HepG2 (cell line): ENCODE measurements around the gene EEF1A2. TPM values are rescaled to one million over a fixed set of nuclear protein-coding genes. Genes with fewer than 3 reads are reported as not detected.

Experiments
- ATAC-seq: fragments of 200-7000 bp; cut with Tn5 transposase; 3 replicates; pipeline ENCODE4 v1.9.1; 2020; ENCODE audit warnings: mild to moderate bottlenecking, moderate library complexity
- BruUV-seq: library from RNA; stranded (reverse); fragments of 400-500 nt; replicated peaks from 2 replicates; lab custom pipeline; 2021; lab: Mats Ljungman, UMichigan
- CTCF ChIA-PET: fragments of 300-600 bp; formaldehyde crosslinking; extraction: SDS; loops from one replicate; lab custom pipeline; 2021; ENCODE audit warnings: low total read pairs, inconsistent platforms, low intra/inter-chr PET ratio; lab: Yijun Ruan, JAX
- POLR2A ChIA-PET: fragments of 350-600 bp; sonication (Branson Sonifier 250); formaldehyde crosslinking; loops from one replicate; lab custom pipeline; 2020; ENCODE audit warnings: antibody characterized with exemption, inconsistent platforms; lab: Yijun Ruan, JAX
- DNase-seq: peaks from one replicate; pipeline ENCODE4 v3.0.0-alpha.2; 2015; ENCODE audit warnings: low spot score
- FAIRE-seq: peaks from 3 replicates; lab custom pipeline; 2011; peaks lifted over from hg19 to GRCh38; lab: Jason Lieb, UNC
- H2AFZ ChIP-seq: one replicate; pipeline ENCODE4 v1.6.1; 2011; ENCODE audit warnings: low read length, inconsistent platforms
- H3K27ac ChIP-seq: fragments of 300-600 bp; 3 replicates; pipeline ENCODE4 v1.8.0; 2011; ENCODE audit warnings: mixed run types, mild to moderate bottlenecking, mixed read lengths, low read length, inconsistent platforms; ENCODE audit not compliant: insufficient read depth; ENCODE audit errors: extremely low read length
- H3K27me3 ChIP-seq, 2 experiments: fragments of 200-600 bp in 1 of 2; 2 replicates in 1 of 2; 3 replicates in 1 of 2; pipeline versions ENCODE4 v1.6.0 to v1.8.0; 2011; ENCODE audit warnings: low read length in 2 of 2, mild to moderate bottlenecking in 2 of 2, moderate library complexity in 2 of 2, inconsistent platforms in 1 of 2; ENCODE audit not compliant: insufficient read depth in 2 of 2, control insufficient read depth in 1 of 2
- H3K36me3 ChIP-seq, 2 experiments: fragments of 200-600 bp in 1 of 2; replicated peaks in 1 of 2; 2 replicates in 1 of 2; 3 replicates in 1 of 2; pipeline versions ENCODE4 v1.5.1 to v1.8.0; 2011; ENCODE audit warnings: low read length in 2 of 2, inconsistent platforms in 1 of 2; ENCODE audit not compliant: insufficient read depth in 2 of 2, control insufficient read depth in 1 of 2
- H3K4me1 ChIP-seq: 2 replicates; pipeline ENCODE4 v1.5.1; 2012; ENCODE audit warnings: low read length, inconsistent platforms; ENCODE audit not compliant: insufficient read depth
- H3K4me2 ChIP-seq: 2 replicates; pipeline ENCODE4 v1.6.0; 2011; ENCODE audit warnings: low read depth, low read length, inconsistent platforms
- H3K4me3 ChIP-seq, 3 experiments: fragments of 200-600 bp in 1 of 3; sonication (generic), shearing (Covaris generic) in 1 of 3; replicated peaks in 1 of 3; 2 replicates each; pipeline ENCODE4 v1.5.1; 2011 to 2016; ENCODE audit warnings: low read length in 3 of 3, inconsistent platforms in 2 of 3, low read depth in 2 of 3, mild to moderate bottlenecking in 2 of 3, control low read depth in 1 of 3, mixed read lengths in 1 of 3; ENCODE audit not compliant: insufficient read depth in 1 of 3
- H3K79me2 ChIP-seq: one replicate; pipeline ENCODE4 v1.6.1; 2011; ENCODE audit warnings: low read length, inconsistent platforms; ENCODE audit not compliant: insufficient read depth
- H3K9ac ChIP-seq: 2 replicates; pipeline ENCODE4 v1.6.0; 2011; ENCODE audit warnings: mild to moderate bottlenecking, low read depth, low read length, inconsistent platforms; ENCODE audit not compliant: insufficient read depth
- H3K9me3 ChIP-seq: 2 replicates; pipeline ENCODE4 v1.5.1; 2012; ENCODE audit warnings: mild to moderate bottlenecking, low read length
- H4K20me1 ChIP-seq: 2 replicates; pipeline ENCODE4 v1.6.0; 2011; ENCODE audit warnings: inconsistent platforms, mild to moderate bottlenecking, low read length, moderate library complexity; ENCODE audit not compliant: insufficient read depth
- AFF4 ChIP-seq: sonication (generic); formaldehyde crosslinking; IDR thresholded peaks from 2 replicates; pipeline ENCODE4 v1.4.0; 2020; ENCODE audit warnings: missing genetic modification reagents
- CTCF ChIP-seq: sonication (generic); formaldehyde crosslinking; IDR thresholded peaks from 2 replicates; pipeline ENCODE4 v1.5.0; 2020; ENCODE audit warnings: mild to moderate bottlenecking, missing genetic modification reagents, moderate library complexity
- HNRNPK ChIP-seq: fragments of 200-400 bp; formaldehyde crosslinking; IDR thresholded peaks from 2 replicates; pipeline ENCODE4 v1.6.1; 2018; ENCODE audit warnings: low read length, low read depth, moderate library complexity, mild to moderate bottlenecking; ENCODE audit not compliant: poor library complexity, severe bottlenecking
- KDM6A ChIP-seq: IDR thresholded peaks from 2 replicates; pipeline ENCODE4 v1.6.1; 2016; ENCODE audit warnings: low read depth
- NFIC ChIP-seq: IDR thresholded peaks from 2 replicates; pipeline ENCODE4 v1.6.1; 2012; ENCODE audit warnings: mild to moderate bottlenecking, low read length, inconsistent platforms
- NR3C1 ChIP-seq: sonication (generic); formaldehyde crosslinking; IDR thresholded peaks from 2 replicates; pipeline ENCODE4 v1.4.0; 2020; ENCODE audit warnings: missing genetic modification reagents
- STAG1 ChIP-seq: sonication (generic); formaldehyde crosslinking; IDR thresholded peaks from 2 replicates; pipeline ENCODE4 v1.4.0; 2020; ENCODE audit warnings: missing genetic modification reagents
- ZFY ChIP-seq: sonication (generic); formaldehyde crosslinking; IDR thresholded peaks from 2 replicates; pipeline ENCODE4 v1.4.0; 2020; ENCODE audit warnings: missing genetic modification reagents
- ZNF160 ChIP-seq: sonication (generic); formaldehyde crosslinking; IDR thresholded peaks from 2 replicates; pipeline ENCODE4 v1.8.0; 2022; ENCODE audit warnings: mild to moderate bottlenecking, inconsistent platforms, missing genetic modification reagents
- ZNF264 ChIP-seq: sonication (generic); formaldehyde crosslinking; IDR thresholded peaks from 2 replicates; pipeline ENCODE4 v1.4.0; 2020; ENCODE audit warnings: missing genetic modification reagents
- ZNF501 ChIP-seq: sonication (generic); formaldehyde crosslinking; IDR thresholded peaks from 2 replicates; pipeline ENCODE4 v1.5.1; 2020; ENCODE audit warnings: mild to moderate bottlenecking, moderate library complexity, missing genetic modification reagents
- ZNF563 ChIP-seq: sonication (generic); formaldehyde crosslinking; IDR thresholded peaks from 2 replicates; pipeline ENCODE4 v1.8.0; 2022; ENCODE audit warnings: mild to moderate bottlenecking, moderate library complexity, missing genetic modification reagents
- ZNF782 ChIP-seq: sonication (generic); formaldehyde crosslinking; IDR thresholded peaks from 2 replicates; pipeline ENCODE4 v1.4.0; 2020; ENCODE audit warnings: missing genetic modification reagents, mild to moderate bottlenecking, borderline replicate concordance
- WGBS: methylation state at CpG from one replicate; pipeline ENCODE4 v1.1.6; 2017; ENCODE audit warnings: low lambda C conversion rate; 5-methylcytosine and 5-hydroxymethylcytosine counted together
- in situ Hi-C: cut with HindIII; loops from 2 replicates; pipeline ENCODE4 v1.10.0; 2017; ENCODE audit warnings: low pct_unique_long_range_greater_than_20kb; ENCODE audit not compliant: extremely low pct_ligation_motif_present
- intact Hi-C: fragments of 100-400 bp; cut with micrococcal nuclease; formaldehyde crosslinking; loops from one replicate; pipeline ENCODE4 v1.10.0; 2022; ENCODE audit not compliant: unreplicated experiment
- polyA plus RNA-seq, 8 experiments: library from polyadenylated mRNA; depleted of rRNA in 3 of 8; stranded (reverse) in 7 of 8; unstranded in 1 of 8; fragments of >200 nt; fragmentation: Illumina TruSeq in 4 of 8; extraction: Trizol in 4 of 8; gene quantifications; 2 replicates each; pipeline versions ENCODE4 v1.2.1 to v1.2.3, GENCODE V29; 2011 to 2016; ENCODE audit warnings: low read depth in 4 of 8, missing spikeins in 1 of 8, mixed read lengths in 1 of 8; ENCODE audit not compliant: insufficient read depth in 1 of 8
- total RNA-seq, 5 experiments: library from RNA; depleted of rRNA; stranded (reverse); fragments of >200 nt; fragmentation: Illumina TruSeq; extraction: Trizol; gene quantifications; 2 replicates each; pipeline ENCODE4 v1.2.3, GENCODE V29; 2016; ENCODE audit warnings: low read depth in 1 of 5

The EEF1A2 gene
- total and polyA plus RNA-seq, 2 of the 13 experiments (the other 11 are each of a cell fraction or from before 2014, with no cell fraction given) = 0.44 to 0.87 TPM

- Histone ChIP-seq H3K4me2 (no peak overlapping the region), H2AFZ (no peak overlapping the region), H3K4me3 (no peak overlapping the region), H3K9me3 (no peaks in the 10 kb centered on the region), H4K20me1 (peaks cover 5% of the 10 kb centered on the region; the same call in 1 of the 2 replicates), H3K36me3 (no peaks in the 10 kb centered on the region), H3K27me3 (peaks cover 27 to 76% of the 10 kb centered on the region in 2 experiments), H3K4me1 (peaks cover 11% of the 10 kb centered on the region), H3K79me2 (no peaks in the 10 kb centered on the region), H3K9ac (no peak overlapping the region), H3K27ac (no peak overlapping the region)
- DNase-seq (no peak), FAIRE-seq (no peak), ATAC-seq (no peak)
- ChIA-PET POLR2A (no interaction called here), CTCF (no interaction called here)
- intact Hi-C loops (no loop called here), in situ Hi-C loops (no loop called here)
- no TSS peak for BruUV-seq
- 23% methylated on average over 17 of the region's 17 CpGs for WGBS
- TF ChIP-seq NR3C1 (CRISPR knock-in tag) (no peak), AFF4 (CRISPR knock-in tag) (no peak), KDM6A (CRISPR knock-in tag) (no peak)
Observed at GRCh38 chr20:63484236-63484635, 14.6 kb downstream of the EEF1A2 start.

- in situ Hi-C loops (no loop called here), intact Hi-C loops (no loop called here)
- peaks cover 25 to 76% of the 10 kb centered on the region in 2 experiments for H3K27me3 ChIP-seq
- peaks cover 5% of the 10 kb centered on the region; the same call in 1 of the 2 replicates for H4K20me1 ChIP-seq
- H3K4me2 ChIP-seq = no peak overlapping the region
- FAIRE-seq (no peak), DNase-seq (no peak), ATAC-seq (peak; percentile 27)
- H3K36me3 ChIP-seq = no peaks in the 10 kb centered on the region
- no peak overlapping the region for H3K4me3 ChIP-seq
- 0 out of 2 replicates have a peak, but pooled peaks have one; percentile 11 for TF ChIP-seq ZNF563 (CRISPR knock-in tag)
- TF ChIP-seq ZNF160 (CRISPR knock-in tag) = no peak
- peak; percentile 21 for TF ChIP-seq HNRNPK
- TF ChIP-seq STAG1 (CRISPR knock-in tag) = peak; percentile 37
- TF ChIP-seq ZFY (CRISPR knock-in tag) = peak; percentile 13; the same call in 1 of the 2 replicates
- peak; percentile 59 for TF ChIP-seq CTCF (CRISPR knock-in tag)
- TF ChIP-seq ZNF501 (CRISPR knock-in tag) = 0 out of 2 replicates have a peak, but pooled peaks have one; percentile 4
- no peak for TF ChIP-seq ZNF264 (CRISPR knock-in tag)
- TF ChIP-seq ZNF782 (CRISPR knock-in tag) = no peak
- TF ChIP-seq NFIC = no peak
- no peak overlapping the region for H3K9ac ChIP-seq
- peaks cover 11% of the 10 kb centered on the region for H3K4me1 ChIP-seq
- H3K9me3 ChIP-seq = no peaks in the 10 kb centered on the region
- ChIA-PET POLR2A (no interaction called here), CTCF (no interaction called here)
- WGBS = 40% methylated on average over 12 of the region's 12 CpGs
- BruUV-seq = no TSS peak
- H3K79me2 ChIP-seq = no peaks in the 10 kb centered on the region
- no peak overlapping the region for H3K27ac ChIP-seq
- no peak overlapping the region for H2AFZ ChIP-seq
Observed at GRCh38 chr20:63483834-63484233, 15.0 kb downstream of the EEF1A2 start.
